ENCODE data around the gene GRPR.

The GRPR gene

GRCh38 chrX:16123222-16123786 is at the start of gene GRPR:
Gene GRPR, plus strand, starts transcription at chrX:16123565. Its CDS starts 389 bp downstream, at chrX:16123954.
- DNase-seq, result peak; percentile 76

GRCh38 chrX:16075087-16075486 is 48.3 kb upstream of the GRPR start:
- no peak for DNase-seq

DNA sequence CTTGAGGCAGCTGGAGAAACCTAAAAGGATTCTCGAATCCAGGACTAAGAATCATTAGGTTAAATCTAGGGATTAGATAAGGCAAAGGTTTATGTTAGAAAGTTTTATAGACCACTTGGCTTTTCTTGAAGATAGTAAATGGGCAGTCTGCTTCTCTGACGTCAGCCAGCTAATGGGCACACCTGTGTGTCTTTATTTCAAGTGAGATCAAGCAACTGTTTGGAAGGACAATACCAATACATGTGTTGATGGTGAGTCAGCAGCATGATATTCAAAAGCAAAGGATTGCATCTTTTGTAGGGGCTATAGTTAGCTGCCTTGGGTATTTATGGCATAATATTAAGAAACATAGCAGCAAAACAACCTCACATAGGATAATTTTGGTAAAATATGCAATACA is 46.5 kb upstream of the GRPR start:
- DNase-seq, result no peak

DNA sequence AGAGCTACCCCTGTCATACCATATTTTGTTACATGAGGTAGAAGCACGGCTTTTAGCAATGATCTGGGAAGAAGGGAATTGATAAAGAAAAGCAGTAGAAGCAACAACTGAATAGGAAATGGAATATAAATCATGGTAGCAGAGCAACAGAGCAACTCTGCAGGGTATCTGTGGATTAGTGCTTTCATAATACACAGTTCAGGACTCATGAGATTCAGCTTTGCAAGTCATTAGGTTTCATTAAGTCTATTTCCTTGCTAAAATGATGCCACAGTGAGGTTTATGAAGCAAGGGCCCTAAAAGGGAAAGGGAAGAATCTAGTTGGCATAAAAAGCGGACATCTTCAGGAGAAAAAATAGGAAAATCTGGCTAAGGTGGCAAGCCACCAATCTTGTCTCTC is 45.6 kb upstream of the GRPR start:
- DNase-seq, result no peak

- DNase-seq, result no peak
Measured at GRCh38 chrX:16081357-16081756, 42.0 kb upstream of the GRPR start.

GRCh38 chrX:16082470-16083085 is 40.8 kb upstream of the GRPR start:
- DNase-seq, result no peak

GRCh38 chrX:16087076-16087475 is 36.3 kb upstream of the GRPR start:
- no peak for DNase-seq

GRCh38 chrX:16089086-16089485 is 34.3 kb upstream of the GRPR start:
- DNase-seq, result no peak

DNA sequence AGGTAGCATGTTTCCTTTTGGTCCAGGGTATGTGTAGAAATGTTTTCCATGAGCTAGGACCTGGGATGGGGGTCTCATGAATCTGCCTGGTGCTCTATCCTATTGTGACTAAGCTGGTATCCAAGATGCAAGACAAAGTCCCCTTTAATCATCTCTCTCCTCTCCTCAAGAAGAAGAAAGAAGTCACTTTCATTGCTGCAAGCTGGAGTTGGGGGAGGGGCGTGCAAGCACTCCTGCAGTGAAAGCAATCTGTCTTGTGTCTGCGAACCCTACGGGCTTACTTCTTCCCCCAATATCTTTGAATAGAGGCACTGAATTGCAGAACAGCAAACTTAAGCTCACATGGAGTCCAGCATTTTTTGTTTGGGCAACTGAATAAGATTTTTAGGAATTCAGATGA is 27.2 kb upstream of the GRPR start:
- DNase-seq, result no peak

DNA sequence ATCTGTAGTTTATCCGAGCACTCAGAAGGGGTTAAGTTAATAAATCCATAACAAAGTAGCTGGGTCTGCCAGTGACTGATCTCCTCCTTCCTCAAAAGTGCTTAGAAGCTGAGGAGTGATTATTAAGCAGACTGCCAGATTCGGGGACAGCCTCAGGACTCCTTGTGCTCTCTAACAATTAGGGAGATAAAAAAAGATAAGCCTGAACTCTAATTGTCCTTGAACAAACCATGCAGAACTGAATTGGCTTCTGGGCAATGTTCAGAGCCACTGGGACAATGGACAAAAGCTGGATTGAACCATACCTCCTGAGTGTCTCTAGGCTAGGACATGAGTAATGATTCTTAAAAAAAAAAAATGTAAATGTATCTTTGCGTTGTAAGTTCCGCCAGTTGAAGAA is 22.7 kb upstream of the GRPR start:
- no peak for DNase-seq

DNA sequence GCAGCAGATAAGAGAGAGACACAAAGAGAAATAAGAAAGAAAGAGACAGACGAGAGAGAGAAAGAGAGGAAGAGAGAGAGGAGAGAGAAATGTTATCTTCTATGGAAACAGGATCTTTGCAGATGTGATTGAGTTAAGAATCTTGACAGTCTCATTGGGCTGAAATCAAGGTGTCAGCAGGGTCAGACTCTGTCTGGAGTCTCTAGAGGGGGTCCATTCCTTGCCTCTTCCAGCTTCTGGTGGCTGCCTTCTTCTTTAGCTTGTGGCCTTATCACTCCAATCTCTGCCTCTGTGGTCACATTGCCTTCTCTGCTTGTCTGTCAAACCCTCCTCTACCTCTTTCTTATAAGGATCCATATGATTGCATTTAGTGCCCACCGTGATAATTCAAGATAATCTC is 21.8 kb upstream of the GRPR start:
- DNase-seq, result no peak

GRCh38 chrX:16103625-16104024 is 19.7 kb upstream of the GRPR start:
- DNase-seq, result no peak

- no peak for DNase-seq
Measured at GRCh38 chrX:16112428-16112827, 10.9 kb upstream of the GRPR start.

- DNase-seq, result peak; percentile 75
Measured at GRCh38 chrX:16113978-16114565, 9.3 kb upstream of the GRPR start.

- DNase-seq, result peak; percentile 22
Measured at GRCh38 chrX:16114611-16115010, 8.8 kb upstream of the GRPR start.

DNA sequence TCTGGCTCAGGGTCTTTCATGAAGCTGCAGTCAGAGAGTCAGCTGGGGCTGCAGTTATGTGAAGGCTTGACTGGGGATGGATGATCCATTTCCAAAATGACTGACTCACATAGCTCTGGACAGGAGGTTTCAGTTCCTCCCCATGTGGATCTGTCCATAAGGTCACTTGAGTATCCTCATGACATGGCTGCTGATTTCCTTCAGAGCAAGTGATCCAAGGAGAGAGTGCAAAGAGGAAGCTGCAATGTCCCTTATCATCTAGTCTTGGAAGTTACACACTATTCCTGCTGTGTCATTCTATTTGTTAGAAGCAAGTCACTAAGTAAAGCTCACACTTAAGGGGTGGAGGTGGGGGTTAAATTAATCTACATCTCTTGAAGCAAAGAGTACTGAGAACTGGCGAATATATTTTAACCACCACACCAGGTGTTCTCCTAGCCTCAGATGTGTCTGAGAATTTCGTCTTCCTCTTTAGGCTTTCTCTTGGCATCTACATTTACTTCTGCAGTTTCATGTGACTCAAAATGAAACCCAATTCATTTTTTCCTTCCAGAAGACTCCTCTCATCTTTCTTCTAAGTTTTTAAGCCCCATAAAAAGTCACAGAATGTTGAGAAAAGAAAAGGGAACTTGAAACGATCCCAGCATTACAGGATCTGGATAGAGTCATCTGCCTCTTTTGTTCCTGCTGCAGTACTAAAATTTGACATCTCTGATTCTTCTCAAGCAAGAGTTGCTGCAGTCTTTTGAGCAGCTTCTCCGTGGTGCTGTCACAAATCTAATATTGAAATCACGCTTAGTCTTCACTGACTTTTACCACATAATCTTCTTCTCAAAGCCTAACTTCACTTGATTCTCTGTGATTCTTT is 3.8 kb upstream of the GRPR start:
- DNase-seq, result peak; percentile 73

DNA sequence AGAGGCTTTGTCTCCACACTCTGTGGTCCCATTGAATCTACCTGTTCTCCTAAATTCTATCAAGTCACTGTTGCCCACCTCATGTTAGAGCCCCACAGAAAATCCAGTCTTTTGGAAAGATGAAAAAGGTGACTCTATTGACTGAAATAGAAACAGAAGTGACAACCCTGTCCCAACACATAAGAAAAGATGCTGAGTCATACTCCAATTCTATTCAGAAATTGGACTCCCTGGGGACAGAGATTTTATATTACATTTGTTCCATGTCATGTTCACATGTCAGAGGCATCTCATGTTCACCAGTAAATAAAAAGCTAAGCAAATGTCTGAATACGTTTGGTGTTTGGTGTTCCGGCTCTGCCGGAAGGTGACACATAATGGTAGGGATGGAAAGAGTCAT is 2.9 kb upstream of the GRPR start:
- DNase-seq, result no peak

GRCh38 chrX:16124201-16124600 is 836 bp downstream of the GRPR start:
- DNase-seq, result no peak

GRCh38 chrX:16125520-16126149 is 2.3 kb downstream of the GRPR start:
- DNase-seq, result no peak

DNA sequence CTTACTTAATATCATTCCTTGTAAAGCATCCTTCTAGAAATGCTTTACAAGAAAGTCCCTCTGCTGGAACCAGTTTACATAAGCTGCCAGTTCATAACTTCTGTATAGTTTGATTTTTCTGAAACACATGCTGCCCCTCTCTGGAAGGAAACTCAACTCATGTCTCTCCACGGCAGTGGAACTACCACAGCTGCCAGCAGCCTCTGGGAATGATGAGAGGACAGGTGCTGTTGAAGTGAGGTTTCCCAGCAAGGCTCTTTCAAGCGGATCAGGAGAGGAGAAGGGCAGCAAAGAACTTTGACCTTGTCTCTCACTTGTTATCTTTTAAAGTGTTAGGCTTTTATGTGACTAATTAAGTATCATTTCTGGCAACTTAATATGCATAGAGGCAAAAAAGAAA is 7.3 kb downstream of the GRPR start:
- DNase-seq, result no peak

GRCh38 chrX:16134936-16135335 is 11.6 kb downstream of the GRPR start:
- no peak for DNase-seq

- no peak for DNase-seq
Measured at GRCh38 chrX:16136080-16136479, 12.7 kb downstream of the GRPR start.

GRCh38 chrX:16137416-16138107 is 14.2 kb downstream of the GRPR start:
- peak; percentile 45 for DNase-seq

Measured in suppressor macrophage treated with lipopolysaccharide for 4 hours (primary cell).